Lung (tissue), 12 donors: ENCODE results near the gene UNC5B. TPM values are rescaled to one million over a fixed set of nuclear protein-coding genes. Genes with fewer than 3 reads are reported as not detected.

Experiments
- ATAC-seq: fragments of 200-7000 bp; cut with Tn5 transposase; one replicate; pipeline ENCODE4 v1.9.1; 2020; ENCODE audit warnings: moderate number of reproducible peaks; ENCODE audit not compliant: insufficient read depth, low FRiP score
- DNase-seq, 3 donors: peaks; one replicate each; pipeline ENCODE4 v3.0.0-alpha.2; 2013 to 2017
- H3K27ac ChIP-seq, 2 donors: one replicate each; pipeline ENCODE4 v1.5.1; 2013; ENCODE audit warnings: mild to moderate bottlenecking in 2 of 2, moderate library complexity in 2 of 2, control low read depth in 1 of 2, inconsistent platforms in 1 of 2, low read depth in 1 of 2, low read length in 1 of 2
- H3K27me3 ChIP-seq, 3 donors: one replicate each; pipeline ENCODE4 v1.5.1; 2013; ENCODE audit warnings: low read length in 2 of 3; ENCODE audit not compliant: control insufficient read depth in 3 of 3, insufficient read depth in 3 of 3
- H3K36me3 ChIP-seq, 4 donors: one replicate each; pipeline ENCODE4 v1.5.1; 2013; ENCODE audit warnings: low read length in 4 of 4, mild to moderate bottlenecking in 1 of 4, moderate library complexity in 1 of 4; ENCODE audit not compliant: control insufficient read depth in 4 of 4, insufficient read depth in 4 of 4
- H3K4me1 ChIP-seq, 5 donors: one replicate each; pipeline ENCODE4 v1.5.1; 2013; ENCODE audit warnings: low read length in 5 of 5, mild to moderate bottlenecking in 2 of 5, moderate library complexity in 1 of 5; ENCODE audit not compliant: control insufficient read depth in 5 of 5, insufficient read depth in 5 of 5
- H3K4me3 ChIP-seq: one replicate; pipeline ENCODE4 v1.5.1; 2013; ENCODE audit warnings: mild to moderate bottlenecking, control low read depth, moderate library complexity
- H3K9ac ChIP-seq, 2 donors: one replicate each; pipeline ENCODE4 v1.5.1; 2013; ENCODE audit warnings: low read length in 2 of 2, control low read depth in 1 of 2; ENCODE audit not compliant: insufficient read depth in 1 of 2
- H3K9me3 ChIP-seq, 4 donors: one replicate each; pipeline ENCODE4 v1.5.1; 2013; ENCODE audit warnings: low read length in 3 of 4, mild to moderate bottlenecking in 1 of 4, moderate library complexity in 1 of 4; ENCODE audit not compliant: control insufficient read depth in 4 of 4, insufficient read depth in 3 of 4
- WGBS, 2 donors: extraction: QIAGEN DNeasy Blood & Tissue Kit; methylation state at CpG; one replicate each; pipeline ENCODE4 v1.1.7; 2013; 5-methylcytosine and 5-hydroxymethylcytosine counted together
- polyA plus RNA-seq, 2 donors: library from polyadenylated mRNA; stranded (reverse); fragments of 200-250 nt; gene quantifications; one replicate each; pipeline ENCODE4 v1.2.1, GENCODE V29; 2013
- total RNA-seq, 2 donors: library from RNA; depleted of rRNA in 1 of 2; stranded (reverse); fragments of >200 nt in 1 of 2; gene quantifications; one replicate each; pipeline ENCODE4 v1.2.1, GENCODE V29; 2014 to 2021
- TF ChIP-seq, protein P1 (sequence below): IDR thresholded peaks from 2 replicates; pipeline ENCODE4 v1.5.1; 2012; ENCODE audit warnings: mild to moderate bottlenecking; ENCODE audit errors: control extremely low read depth, extremely low read depth
- donor health status: control.
- donor health status: control.
- donor health status: Bipolar disorder and iron deficiency.
- donor health status: healthy.
- donor health status: DM: yes; HTN: yes; CAD: no.

The UNC5B gene
- total and polyA plus RNA-seq, 4 donors: 4.4 to 23.8 (median 8.3) TPM

DNA sequence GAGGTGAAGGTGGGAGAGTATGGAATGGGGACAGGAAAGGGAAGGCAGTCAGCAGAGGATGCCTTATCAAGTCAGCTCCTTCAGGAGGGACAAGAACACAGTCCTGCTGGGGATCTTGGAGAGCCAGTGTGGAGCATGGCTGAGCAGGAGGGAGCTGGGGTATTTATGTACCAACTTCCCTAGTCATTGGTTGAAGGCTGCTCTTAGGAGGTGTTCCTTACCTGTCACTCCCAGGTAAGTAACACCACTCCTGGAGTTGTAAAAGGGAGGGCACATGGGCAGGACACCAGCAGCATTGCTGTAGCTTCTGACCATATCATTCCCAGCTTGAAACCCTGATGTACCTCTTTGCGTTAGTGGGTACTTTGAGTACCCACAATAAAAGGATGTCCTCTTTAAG lies 136.5 kb downstream of the UNC5B start:
- 99 to 100% methylated on average over 1 of the region's 1 CpG for WGBS, 2 donors
- H3K36me3 ChIP-seq: peaks cover 0 to 7% (median 3%) of the 10 kb centered on the region in 4 donors
- H3K4me3 ChIP-seq: no peak overlapping the region
- no peak overlapping the region for H3K27ac ChIP-seq
- no peak for ATAC-seq
- peaks cover 0 to 27% (median 9%) of the 10 kb centered on the region in 5 donors for H3K4me1 ChIP-seq
- no peaks in the 10 kb centered on the region for H3K27me3 ChIP-seq
- TF ChIP-seq, protein P1, sequence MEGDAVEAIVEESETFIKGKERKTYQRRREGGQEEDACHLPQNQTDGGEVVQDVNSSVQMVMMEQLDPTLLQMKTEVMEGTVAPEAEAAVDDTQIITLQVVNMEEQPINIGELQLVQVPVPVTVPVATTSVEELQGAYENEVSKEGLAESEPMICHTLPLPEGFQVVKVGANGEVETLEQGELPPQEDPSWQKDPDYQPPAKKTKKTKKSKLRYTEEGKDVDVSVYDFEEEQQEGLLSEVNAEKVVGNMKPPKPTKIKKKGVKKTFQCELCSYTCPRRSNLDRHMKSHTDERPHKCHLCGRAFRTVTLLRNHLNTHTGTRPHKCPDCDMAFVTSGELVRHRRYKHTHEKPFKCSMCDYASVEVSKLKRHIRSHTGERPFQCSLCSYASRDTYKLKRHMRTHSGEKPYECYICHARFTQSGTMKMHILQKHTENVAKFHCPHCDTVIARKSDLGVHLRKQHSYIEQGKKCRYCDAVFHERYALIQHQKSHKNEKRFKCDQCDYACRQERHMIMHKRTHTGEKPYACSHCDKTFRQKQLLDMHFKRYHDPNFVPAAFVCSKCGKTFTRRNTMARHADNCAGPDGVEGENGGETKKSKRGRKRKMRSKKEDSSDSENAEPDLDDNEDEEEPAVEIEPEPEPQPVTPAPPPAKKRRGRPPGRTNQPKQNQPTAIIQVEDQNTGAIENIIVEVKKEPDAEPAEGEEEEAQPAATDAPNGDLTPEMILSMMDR: no peak
- no peaks in the 10 kb centered on the region for H3K9me3 ChIP-seq
- DNase-seq: no peak
- H3K9ac ChIP-seq: no peak overlapping the region

DNA sequence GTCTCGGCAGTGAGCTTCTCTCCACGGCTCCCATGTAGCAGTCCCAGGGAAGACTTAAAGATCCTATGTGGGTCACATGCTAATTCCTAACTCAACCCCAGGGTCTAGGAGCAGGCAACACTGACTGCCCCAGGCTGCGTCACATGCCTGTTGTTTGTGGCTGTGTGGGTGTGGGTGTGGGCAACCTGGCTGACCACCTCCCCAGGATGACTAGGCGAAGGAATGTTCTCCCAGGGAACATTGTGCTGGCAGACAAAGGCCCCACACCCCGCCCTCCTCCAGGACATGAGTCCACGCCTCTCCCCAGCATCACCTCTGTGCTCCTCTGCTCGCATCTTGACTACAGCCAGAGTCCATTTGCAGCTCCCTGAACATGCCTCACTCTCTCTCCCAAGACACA lies 137.0 kb downstream of the UNC5B start:
- H3K4me1 ChIP-seq: peaks cover 0 to 22% (median 5%) of the 10 kb centered on the region in 5 donors
- no peak overlapping the region for H3K4me3 ChIP-seq
- H3K9ac ChIP-seq: no peak overlapping the region
- H3K36me3 ChIP-seq: peaks cover 0 to 7% (median 3%) of the 10 kb centered on the region in 4 donors
- H3K27ac ChIP-seq: no peak overlapping the region
- 94 to 97% methylated on average over 7 of the region's 7 CpGs for WGBS, 2 donors
- ATAC-seq (no peak), DNase-seq (no peak)
- H3K27me3 ChIP-seq: no peaks in the 10 kb centered on the region
- TF ChIP-seq, protein P1: no peak
- no peaks in the 10 kb centered on the region for H3K9me3 ChIP-seq

DNA sequence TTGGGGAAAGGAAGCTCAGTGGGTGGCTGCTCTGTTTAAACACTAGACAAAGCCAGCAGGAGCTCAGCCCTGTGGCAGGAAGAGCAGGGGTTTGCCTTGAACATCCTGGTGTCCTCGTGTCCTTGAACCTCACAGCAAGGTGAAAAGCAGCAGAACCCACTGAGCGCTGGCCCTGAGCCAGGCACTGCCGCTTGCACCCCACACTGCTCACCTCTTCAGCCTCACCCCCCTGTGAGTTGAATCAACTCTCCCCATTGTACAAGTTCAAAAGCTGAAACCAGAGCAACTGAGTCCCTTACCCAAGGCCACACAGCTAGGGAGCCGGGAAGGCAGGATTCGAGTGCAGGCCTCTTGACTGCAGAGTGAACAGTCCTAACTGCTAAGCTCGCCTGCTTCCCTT lies 138.7 kb downstream of the UNC5B start:
- no peaks in the 10 kb centered on the region for H3K9me3 ChIP-seq
- no peak overlapping the region for H3K27ac ChIP-seq
- DNase-seq (no peak), ATAC-seq (no peak)
- H3K4me3 ChIP-seq: no peak overlapping the region
- 86 to 91% methylated on average over 6 of the region's 6 CpGs for WGBS, 2 donors
- peaks cover 0 to 12% (median 5%) of the 10 kb centered on the region in 4 donors for H3K36me3 ChIP-seq
- no peak overlapping the region for H3K9ac ChIP-seq
- no peaks in the 10 kb centered on the region for H3K27me3 ChIP-seq
- peaks cover 0 to 6% (median 0%) of the 10 kb centered on the region in 5 donors for H3K4me1 ChIP-seq
- TF ChIP-seq, protein P1: no peak
